ENCODE measurements around the gene PCMTD2. TPM values are rescaled to one million over a fixed set of nuclear protein-coding genes. Genes with fewer than 3 reads are reported as not detected.

The PCMTD2 gene
- polyA plus RNA-seq = 20.9 and 22.6 TPM in 2 replicates

GRCh38 chr20:64255361-64256281 is at the start of gene PCMTD2:
PCMTD2 (plus strand) TSS chr20:64255748; CDS start chr20:64259966, 4,218 bp downstream.

Other genes with a start within 250 kb of the PCMTD2 start
- gene C20orf204, start 219.6 kb upstream of the PCMTD2 start, polyA plus RNA-seq = not detected in 2 replicates
- gene SOX18, start 206.1 kb upstream of the PCMTD2 start, polyA plus RNA-seq = 0.29 TPM in 1 of 2 replicates, not detected in the other
- 42.6 and 72.7 TPM in 2 replicates for gene TCEA2, start 192.6 kb upstream of the PCMTD2 start, polyA plus RNA-seq
- gene RGS19, start 176.2 kb upstream of the PCMTD2 start, polyA plus RNA-seq = 0.36 TPM in 1 of 2 replicates, not detected in the other
- gene OPRL1, start 175.7 kb upstream of the PCMTD2 start, polyA plus RNA-seq = 0.13 TPM in 1 of 2 replicates, not detected in the other
- gene LKAAEAR1, start 171.3 kb upstream of the PCMTD2 start, polyA plus RNA-seq = not detected in 2 replicates
- gene NPBWR2, start 148.2 kb upstream of the PCMTD2 start, polyA plus RNA-seq = not detected in 2 replicates
- 0.75 and 2.0 TPM in 2 replicates for gene MYT1, start 91.3 kb upstream of the PCMTD2 start, polyA plus RNA-seq